Stimulated activated CD4-positive, alpha-beta T cell treated with anti-CD3 and anti-CD28 coated beads, Interleukin-4, amount 100 ng/mL, for 48 hours (primary cell): ENCODE measurements around the gene KAT14.
"Not testable (repeated sequence)": the region's sequence is repeated elsewhere in the genome, so short reads cannot be mapped to it uniquely, and the experiment has no call there.

Experiments
- DNase-seq, 2 donors: peaks; one replicate each; pipeline ENCODE4 v3.0.0-alpha.2; 2020; ENCODE audit warnings: low read depth in 2 of 2

KAT14 gene, protein sequence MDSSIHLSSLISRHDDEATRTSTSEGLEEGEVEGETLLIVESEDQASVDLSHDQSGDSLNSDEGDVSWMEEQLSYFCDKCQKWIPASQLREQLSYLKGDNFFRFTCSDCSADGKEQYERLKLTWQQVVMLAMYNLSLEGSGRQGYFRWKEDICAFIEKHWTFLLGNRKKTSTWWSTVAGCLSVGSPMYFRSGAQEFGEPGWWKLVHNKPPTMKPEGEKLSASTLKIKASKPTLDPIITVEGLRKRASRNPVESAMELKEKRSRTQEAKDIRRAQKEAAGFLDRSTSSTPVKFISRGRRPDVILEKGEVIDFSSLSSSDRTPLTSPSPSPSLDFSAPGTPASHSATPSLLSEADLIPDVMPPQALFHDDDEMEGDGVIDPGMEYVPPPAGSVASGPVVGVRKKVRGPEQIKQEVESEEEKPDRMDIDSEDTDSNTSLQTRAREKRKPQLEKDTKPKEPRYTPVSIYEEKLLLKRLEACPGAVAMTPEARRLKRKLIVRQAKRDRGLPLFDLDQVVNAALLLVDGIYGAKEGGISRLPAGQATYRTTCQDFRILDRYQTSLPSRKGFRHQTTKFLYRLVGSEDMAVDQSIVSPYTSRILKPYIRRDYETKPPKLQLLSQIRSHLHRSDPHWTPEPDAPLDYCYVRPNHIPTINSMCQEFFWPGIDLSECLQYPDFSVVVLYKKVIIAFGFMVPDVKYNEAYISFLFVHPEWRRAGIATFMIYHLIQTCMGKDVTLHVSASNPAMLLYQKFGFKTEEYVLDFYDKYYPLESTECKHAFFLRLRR

DNA sequence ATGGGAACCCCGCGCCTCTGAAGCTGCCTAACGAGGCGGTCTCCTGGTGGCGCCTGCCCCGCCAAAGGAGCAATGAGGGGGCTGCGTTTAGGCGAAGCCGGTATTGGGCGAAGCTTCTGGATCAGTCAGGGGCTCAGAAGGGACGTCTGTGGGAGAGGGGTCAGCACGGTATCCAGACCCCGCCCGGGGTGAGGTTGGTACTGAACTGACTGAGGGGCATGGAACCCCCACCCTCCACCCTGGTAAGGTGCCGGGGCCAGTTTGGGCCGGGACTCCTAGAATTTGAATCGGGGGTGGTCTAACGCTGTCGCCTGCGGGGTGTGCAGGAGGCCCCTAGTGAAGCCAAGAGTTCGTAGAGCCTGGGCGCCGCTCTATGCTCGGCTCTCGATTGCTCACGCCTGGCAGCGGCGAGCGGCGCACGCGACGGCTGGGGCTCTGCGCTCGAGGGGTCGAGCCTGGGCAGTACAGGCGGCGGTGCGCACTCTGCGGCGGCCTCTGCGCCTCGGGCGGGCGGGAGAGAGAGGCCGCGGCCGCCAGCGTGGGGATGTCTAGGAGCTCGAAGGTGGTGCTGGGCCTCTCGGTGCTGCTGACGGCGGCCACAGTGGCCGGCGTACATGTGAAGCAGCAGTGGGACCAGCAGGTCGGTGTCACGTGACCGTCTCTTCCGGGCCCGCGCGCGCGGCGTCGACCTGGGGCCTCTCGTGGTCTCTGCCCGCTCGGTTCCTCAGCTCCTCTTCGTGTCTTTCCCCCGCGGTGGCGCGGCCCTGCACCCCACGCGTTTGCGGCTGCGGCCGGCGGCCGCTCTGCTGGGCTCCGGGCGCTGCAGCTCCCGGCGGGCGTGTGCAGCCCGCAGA, at the start of gene KAT14, which contains the start of gene PET117:
KAT14 (plus strand) TSS at position 452 of the 854 bp plus-strand sequence. CDS start 4,798 bp downstream, outside the sequence.
PET117 (plus strand) TSS at position 452 of the 854 bp plus-strand sequence; CDS start at position 545, 93 bp downstream.
- DNase-seq: peak; percentile 87 to 89

DNA sequence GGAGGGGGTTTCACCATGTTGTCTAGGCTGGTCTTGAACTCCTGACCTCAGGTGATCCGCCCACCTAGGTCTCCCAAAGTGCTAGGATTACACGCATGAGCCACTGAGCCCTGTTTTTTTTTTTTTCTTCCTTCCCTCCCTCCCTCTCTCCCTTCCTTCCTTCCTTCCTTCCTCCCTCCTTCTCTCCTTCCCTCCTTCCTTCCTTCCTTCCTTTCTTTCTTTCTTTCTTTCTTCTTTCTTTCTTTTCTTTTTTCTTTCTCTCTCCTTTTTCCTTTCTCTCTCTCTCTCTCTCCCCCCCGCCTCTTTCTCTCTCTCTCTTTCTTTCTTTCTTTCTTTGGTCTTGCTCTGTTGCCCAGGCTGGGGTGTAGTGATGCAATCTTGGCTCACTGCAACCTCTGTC, 49.4 kb upstream of the KAT14 start:
- DNase-seq: not testable (repeated sequence)

DNA sequence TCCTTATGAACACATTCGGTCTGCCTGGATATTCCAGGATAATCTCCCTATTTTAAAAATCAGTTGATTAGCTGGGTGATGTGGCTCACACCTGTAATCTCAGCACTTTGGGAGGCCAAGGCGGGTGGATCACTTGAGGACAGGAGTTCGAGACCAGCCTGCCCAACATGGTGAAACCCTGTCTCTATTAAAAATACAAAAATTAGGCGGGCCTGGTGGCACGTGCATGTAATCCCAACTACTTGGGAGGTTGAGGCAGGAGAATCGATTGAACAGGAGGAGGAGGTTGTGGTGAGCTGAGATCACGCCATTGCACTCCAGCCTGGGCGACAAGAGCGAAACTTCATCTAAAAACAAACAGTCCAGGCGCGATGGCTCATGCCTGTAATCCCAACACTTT, 48.8 kb upstream of the KAT14 start:
- DNase-seq: not testable (repeated sequence)

DNA sequence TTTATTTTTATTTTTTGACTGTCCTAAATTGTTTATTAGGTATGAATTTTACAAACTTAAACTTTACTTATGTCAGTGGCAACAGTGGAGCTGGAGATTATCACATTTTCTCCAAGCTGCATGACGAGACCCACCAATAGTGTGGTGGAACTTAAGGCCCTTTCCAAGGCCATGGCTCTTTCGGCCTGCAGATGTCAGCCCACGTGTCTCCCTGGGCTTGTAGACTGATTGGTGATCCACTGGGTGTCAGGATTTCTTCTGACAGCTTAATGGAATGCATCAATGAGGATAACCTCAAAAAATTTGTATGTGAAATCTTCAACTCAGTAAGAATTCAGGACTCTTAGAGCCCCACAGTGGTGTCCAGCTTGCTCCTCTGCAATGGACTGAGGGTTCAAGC, 47.6 kb upstream of the KAT14 start:
- no peak for DNase-seq

DNA sequence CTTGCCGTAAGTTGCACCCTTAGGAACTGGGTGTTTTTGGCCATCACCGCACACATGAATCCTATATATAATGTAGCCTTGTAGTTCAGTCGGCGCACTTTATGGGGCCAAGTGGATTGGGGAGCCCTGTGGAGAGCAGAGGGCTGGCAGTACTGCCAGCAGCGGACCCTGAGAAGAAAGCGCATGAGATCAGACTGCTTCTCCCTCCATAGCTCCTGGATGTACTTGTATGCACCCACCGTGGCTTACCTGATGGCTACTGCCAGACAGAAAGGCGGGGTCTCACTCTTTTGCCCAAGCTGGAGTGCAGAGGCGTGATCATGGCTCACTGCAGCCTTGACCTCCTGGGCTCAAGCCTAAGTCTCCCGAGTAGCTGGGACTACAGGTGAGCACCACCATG, 47.2 kb upstream of the KAT14 start:
- no peak for DNase-seq

DNA sequence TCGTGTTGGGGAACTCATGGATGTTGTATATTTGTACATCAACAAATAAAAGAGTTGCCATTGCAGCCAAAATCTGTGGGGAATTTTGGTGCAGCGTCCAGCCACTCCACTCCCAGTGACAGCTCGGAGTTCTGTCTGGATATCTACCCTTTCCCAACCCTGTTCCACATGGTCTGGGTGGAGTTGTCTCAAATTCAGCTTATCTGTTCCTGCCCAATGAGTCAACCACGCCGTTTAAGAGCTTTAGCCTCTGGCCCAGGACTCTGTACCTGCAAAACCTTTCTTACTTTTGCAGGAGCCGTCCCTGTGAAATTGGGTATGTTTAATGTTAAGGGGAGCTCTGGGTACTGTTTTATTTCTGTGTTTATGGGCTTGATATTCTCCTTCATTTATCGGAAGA, 46.0 kb upstream of the KAT14 start:
- no peak for DNase-seq

DNA sequence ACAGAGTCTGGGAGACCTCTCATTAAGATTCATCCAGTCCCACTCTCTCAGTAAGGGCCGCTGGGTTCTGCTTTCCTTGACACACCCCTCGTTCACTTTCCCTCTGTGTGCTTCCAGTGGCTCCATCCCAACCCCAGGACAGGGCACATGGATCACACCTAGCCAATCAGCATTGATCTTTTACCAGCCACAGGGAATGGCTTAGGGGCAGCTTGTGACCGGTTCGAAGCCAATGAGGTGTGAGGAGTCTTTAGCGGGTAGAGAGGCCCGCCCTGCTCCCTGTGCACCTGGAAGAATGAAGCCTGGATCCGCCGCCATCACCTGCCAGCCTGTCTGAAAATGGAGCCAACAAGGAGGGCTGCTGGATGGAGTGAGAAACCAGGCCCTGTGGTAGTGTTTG, 44.8 kb upstream of the KAT14 start:
- DNase-seq: no peak

DNA sequence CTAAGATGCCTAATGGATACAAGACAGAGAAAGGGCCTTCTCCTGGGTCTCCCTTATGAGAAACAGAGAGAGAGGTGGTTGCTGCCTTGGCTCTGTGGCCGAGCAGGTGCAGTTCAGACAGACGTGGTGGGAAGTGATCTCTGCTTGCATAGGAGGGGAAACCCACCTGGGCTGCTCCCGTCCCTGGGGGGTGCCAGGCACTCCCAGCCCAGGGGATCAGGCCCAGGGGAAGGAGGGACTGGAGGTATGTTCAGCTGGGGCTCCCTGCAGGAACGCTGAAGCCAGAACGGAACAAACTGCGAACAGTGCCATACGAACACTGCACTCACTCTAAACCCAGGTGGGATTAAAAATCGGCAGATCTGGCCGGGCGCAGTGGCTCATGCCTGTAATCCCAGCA, 44.3 kb upstream of the KAT14 start:
- no peak for DNase-seq

DNA sequence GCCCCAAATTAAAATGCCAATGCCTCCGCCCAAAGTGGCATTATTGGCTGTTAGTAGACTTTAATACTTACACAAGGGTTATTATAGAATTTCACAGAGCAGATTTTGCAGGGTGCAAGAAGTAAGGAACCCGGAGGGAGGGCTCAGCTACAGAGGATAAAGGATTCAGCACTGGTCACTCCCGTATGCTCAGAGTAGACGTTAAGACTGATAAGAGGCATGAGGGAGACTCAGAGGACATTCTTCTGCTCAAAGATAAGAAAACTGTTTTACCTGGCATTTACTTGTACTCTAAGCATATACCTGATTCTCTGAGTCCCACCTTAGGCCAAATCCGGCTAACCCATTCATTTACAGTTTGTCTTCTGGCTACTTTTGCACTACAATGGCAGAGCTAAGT, 43.5 kb upstream of the KAT14 start:
- no peak for DNase-seq

DNA sequence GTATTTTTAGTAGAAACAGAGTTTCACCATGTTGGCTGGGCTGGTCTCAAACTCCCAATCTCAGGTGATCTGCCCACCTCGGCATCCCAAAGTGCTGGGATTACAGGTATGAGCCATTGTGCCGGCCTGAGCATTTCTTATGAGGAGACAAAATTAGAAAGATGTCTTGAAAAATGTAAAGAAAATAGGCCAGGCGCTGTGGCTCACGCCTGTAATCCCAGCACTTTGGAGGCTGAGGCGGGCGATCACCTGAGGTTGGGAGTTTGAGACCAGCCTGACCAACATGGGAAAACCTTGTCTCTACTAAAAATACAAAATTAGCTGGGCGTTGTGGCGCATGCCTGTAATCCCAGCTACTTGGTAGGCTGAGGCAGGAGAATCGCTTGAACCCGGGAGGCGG, 37.1 kb upstream of the KAT14 start:
- not testable (repeated sequence) for DNase-seq

DNA sequence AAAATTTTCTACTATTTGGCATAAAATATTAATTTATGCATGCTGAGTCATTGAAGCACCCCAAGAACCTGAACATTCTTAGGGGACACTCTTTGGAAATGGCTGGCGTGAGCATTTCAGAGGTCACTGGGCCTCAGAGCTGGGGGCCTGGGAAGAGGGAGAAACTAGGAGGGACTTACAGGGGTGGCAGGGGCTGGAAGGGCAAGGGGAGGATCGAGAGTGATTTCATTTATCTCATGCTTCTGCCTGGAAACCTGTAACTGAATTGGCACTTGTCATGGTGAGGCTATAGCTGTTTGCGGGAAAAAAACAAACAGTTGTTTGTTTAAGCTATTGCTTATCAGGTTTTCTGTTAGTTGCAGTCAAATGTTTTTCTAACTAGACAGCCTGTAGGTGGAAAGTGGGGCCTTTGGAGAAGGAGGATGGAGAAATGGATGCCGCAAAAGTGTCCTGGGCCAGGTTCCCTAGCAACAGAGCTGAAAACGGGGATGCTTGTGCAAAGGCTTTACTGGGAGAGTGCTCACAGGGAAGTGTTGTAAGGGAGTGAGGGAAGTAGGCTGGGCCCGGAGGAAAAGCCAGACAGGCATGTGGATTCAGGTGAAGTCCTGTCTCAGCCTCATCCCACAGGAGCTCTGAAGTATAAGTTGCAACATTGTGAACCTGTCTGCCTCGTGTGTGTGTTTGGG, 36.4 kb upstream of the KAT14 start:
- no peak for DNase-seq

DNA sequence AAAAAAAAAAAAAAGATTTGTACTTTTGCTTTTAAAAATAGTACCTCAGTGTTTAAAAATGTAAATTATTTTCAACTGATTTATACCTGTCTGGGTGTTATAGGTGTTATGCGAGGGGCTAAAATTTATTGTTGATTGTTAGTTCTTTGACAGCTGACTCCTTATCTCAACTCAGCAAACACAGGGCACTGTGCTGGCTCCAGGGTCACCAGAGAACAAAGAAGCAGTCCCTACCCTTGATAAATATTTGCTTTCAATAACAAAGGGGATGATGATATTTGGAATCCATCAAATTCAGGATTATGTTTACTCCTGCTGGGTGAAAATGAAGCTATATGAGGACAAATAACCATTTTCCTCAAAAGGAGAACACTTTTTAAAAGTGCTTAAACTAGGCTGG, 34.2 kb upstream of the KAT14 start:
- DNase-seq: no peak

DNA sequence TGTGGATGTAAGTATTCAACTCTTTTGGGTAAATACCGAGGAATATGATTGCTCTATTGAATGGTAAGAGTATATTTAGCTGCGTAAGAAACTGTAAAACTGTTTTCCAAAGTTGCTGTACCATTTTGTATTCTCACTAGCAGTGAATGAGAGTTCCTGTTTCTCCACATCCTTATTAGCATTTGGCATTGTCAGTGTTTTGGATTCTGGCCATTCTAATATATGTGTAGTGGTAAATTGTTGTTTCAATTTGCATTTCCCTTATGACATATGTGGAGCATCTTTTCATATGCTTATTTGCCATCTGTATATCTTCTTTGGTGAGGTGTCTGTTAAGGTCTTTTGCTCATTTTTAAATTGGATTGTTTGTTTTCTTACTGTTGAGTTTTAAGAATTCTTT, 29.3 kb upstream of the KAT14 start:
- DNase-seq: no peak

DNA sequence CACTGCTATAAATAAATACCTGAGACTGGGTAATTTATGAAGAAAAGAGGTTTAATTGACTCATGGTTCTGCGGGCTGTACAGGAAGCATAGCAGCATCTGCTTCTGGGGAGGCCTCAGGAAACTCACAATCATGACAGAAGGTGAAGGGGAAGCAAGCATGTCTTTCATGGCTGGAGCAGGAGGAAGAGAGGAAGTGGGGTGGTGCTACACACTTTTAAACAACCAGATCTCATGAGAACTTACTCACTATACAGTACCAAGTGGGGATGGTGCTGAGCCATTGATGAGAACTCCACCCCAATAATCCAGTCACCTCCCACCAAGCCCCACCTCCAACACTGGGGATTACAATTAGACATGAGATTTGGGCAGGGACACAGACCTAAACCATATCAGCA, 9.1 kb upstream of the KAT14 start:
- not testable (repeated sequence) for DNase-seq

DNA sequence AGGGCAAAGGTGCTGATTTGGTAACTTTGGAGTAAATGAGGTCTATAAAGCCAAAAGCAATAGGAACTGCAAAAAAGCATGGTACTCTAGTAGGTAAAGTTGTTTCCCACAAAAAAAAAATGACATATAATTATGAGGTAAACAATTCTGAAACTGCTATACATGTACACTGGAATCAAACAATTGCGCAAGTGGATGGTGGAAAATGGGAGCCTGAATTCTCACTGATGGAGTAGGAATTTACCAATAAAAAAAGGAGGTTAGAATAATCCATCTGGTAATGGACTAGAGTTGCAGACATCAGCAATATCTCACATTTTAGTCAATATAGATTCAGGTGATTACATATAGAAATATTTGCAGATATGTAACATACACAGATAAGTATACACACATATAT, 5.0 kb upstream of the KAT14 start:
- no peak for DNase-seq

DNA sequence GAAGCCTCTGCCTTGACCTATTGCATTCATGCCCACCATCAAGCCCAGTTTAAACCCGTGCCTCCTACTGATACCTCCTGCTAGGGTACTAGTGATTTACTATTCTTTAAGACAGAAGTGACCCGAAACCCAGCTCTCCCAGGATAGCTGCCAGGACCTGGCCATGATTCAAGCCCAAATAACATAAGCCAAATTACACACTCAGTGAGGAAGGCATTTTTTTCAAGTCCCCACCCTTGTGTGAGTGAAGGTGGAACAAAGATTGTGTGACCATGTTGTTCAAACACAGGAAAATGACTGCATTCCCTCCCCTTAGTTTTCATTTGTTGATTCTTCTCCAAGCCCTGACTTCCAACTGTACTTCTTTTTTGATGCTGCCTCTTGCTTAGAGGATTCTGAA, 3.7 kb upstream of the KAT14 start:
- DNase-seq: no peak

DNA sequence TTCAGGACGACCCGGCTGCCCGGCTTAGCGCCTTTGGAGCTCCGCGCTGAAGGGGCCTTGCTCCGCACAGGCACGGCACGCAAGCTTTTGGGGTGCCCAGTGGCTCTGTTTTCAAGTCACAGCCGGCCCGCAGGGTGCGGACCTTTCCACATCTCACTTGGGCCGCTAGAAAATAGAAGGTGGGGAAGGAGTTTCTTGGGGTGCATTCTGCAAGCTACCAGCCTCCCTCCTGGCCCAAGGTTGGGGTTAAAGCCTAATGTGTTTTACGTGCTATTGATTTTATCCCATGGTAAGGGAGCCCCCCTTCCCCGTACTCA, 561 bp downstream of the KAT14 start:
- no peak for DNase-seq

DNA sequence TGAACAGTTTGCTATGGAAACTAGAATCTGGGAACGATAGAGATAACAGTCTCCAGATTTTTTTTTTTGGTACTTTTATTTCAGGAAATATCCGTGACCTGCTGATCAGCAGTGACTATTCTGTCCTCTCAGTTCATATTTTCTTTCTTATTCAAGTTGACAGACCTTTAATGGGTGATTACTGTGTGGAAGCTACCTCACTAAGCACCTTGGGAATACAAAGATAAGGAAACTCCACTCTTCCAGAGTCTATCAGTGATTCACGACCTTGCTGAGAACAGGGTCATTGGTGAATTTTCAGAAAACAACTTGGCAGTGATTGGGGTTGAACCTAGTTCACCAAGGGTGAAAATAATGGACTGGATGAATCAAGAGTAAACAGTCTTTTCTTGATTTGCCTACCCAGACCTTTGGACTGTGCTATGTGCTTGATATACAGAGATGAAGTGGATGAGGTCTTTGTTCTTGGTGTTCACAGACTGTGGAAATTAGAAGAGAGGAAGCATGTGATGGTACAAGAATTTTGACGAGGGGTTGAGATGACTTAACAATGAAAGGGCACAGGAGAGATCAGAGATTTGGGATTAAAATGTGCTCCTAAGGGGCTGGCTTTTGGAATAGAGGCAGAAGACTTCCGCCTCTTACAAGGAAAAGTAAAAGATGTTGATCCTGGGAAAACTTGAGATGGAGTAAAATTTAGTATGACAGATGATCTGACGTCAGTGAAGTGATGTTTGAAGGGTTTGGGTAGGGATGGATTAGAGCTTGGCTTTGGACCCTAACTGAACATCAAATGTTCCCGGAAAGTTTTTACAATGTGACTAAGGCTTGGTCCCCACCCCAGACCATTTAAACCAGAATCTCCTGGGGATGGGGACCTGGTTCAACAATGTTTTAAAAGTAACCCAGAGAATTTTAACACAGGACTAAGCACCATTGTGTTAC, 1.2 kb downstream of the KAT14 start:
- DNase-seq: no peak

DNA sequence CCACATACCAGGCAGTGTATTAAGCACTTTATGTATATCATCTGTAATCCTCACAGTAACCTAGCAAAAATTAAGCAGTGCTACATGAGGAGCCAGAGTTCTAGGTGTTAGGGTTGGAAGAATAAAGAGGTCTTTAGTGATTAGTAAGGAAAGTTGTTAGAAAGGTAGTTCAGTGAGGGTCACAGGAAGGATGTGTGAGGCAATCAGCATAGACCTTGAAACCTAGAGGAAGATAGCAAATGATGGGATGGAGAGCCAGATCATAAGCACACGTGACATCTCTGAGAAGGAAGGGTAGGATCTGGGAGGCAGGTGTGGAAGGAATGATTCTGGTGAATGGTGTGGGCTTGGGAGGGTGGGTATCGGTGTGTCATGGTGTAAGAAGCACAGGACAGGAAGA, 2.2 kb downstream of the KAT14 start:
- DNase-seq: no peak

DNA sequence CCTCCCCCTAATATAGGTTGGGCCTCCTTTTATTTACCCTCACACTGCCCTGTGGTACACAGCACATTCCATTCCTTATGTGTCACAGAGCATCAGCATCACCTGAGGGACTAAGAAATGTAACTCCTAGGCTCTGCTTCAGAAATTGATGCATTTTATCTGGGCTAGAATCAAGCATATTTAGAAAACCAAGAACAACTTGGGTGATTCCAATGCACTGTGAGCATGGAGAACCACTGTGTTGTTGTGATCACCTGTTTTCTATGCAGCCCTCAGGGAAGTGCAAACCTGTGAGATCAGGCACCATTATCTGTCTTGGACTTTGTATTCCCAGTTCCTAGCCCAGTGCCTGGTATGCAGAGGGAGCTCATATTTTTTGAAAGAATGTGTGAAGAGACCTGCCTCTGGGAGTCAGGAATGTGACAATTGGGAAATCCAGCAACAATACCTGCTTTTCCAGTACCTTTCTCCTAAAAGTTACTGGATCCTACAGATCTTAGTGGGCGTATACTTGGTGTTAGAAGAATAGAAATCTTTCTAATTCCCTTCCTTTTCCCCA, 7.0 kb downstream of the KAT14 start:
- DNase-seq: no peak
